Ovary (tissue), 9 donors: ENCODE measurements around the gene PCSK5. TPM values are rescaled to one million over a fixed set of nuclear protein-coding genes. Genes with fewer than 3 reads are reported as not detected.

Experiments
- DNase-seq, 5 donors: peaks; one replicate each; pipeline ENCODE4 v3.0.0-alpha.2; 2019 to 2020
- H3K27ac ChIP-seq, 2 donors: fragments of 200-600 bp; one replicate each; pipeline versions ENCODE4 v1.5.1 to v1.8.0; 2019 to 2022
- H3K27me3 ChIP-seq: fragments of 200-600 bp; one replicate; pipeline ENCODE4 v1.8.0; 2022
- H3K36me3 ChIP-seq: fragments of 200-600 bp; sonication (generic); one replicate; pipeline ENCODE4 v1.5.1; 2019
- H3K4me1 ChIP-seq: one replicate; pipeline ENCODE4 v1.8.1; 2013; ENCODE audit warnings: mild to moderate bottlenecking, moderate library complexity; ENCODE audit not compliant: insufficient read depth
- H3K4me3 ChIP-seq: fragments of 200-600 bp; sonication (generic); one replicate; pipeline ENCODE4 v1.5.1; 2017
- H3K9me3 ChIP-seq, 2 donors: fragments of 200-600 bp in 1 of 2; sonication (generic) in 1 of 2; one replicate each; pipeline versions ENCODE4 v1.5.1 to v1.8.1; 2013 to 2019; ENCODE audit warnings: mild to moderate bottlenecking in 1 of 2, moderate library complexity in 1 of 2
- EP300 ChIP-seq: sonication (generic); formaldehyde crosslinking; IDR thresholded peaks from one replicate; pipeline ENCODE4 v1.6.1; 2017; ENCODE audit warnings: antibody characterized with exemption
- POLR2A ChIP-seq: fragments of 450-650 bp; IDR thresholded peaks from one replicate; pipeline ENCODE4 v1.6.1; 2017; ENCODE audit warnings: antibody characterized with exemption, mild to moderate bottlenecking, moderate library complexity
- WGBS, 3 donors: extraction: QIAGEN DNeasy Blood & Tissue Kit in 1 of 3; methylation state at CpG; one replicate each; pipeline versions ENCODE4 v1.1.5 to v1.1.7; 2013 to 2017; 5-methylcytosine and 5-hydroxymethylcytosine counted together
- intact Hi-C, 4 donors: fragments of 100-400 bp; cut with DNase I; formaldehyde crosslinking; loops; one replicate each; pipeline versions ENCODE4 v1.11.0 to v1.15.1; 2022 to 2023
- polyA plus RNA-seq, 2 donors: library from polyadenylated mRNA; stranded (reverse); fragments of 200-250 nt in 1 of 2; fragments of 350-450 nt in 1 of 2; fragmentation: Illumina TruSeq in 1 of 2; extraction: RNeasy Lipid Tissue Mini Kit (QIAGEN cat#74804) in 1 of 2; gene quantifications; one replicate each; pipeline ENCODE4 v1.2.3, GENCODE V29; 2013 to 2014
- total RNA-seq, 7 donors: library from RNA; depleted of rRNA in 2 of 7; stranded (reverse); fragments of >200 nt in 2 of 7; fragmentation: NEBNext Ultra II Directional in 3 of 7; extraction: Animal tissue kit (Norgen Biotek cat#: 25700) in 3 of 7; gene quantifications; one replicate each; pipeline versions ENCODE4 v1.1.0 to v1.2.4, GENCODE V29; 2016 to 2023
- TF ChIP-seq, protein P1 (sequence below), 3 donors: fragments of 450-650 bp in 2 of 3; fragments of 200-600 bp in 1 of 3; IDR thresholded peaks; one replicate each; pipeline versions ENCODE4 v1.5.1 to v1.8.0; 2016 to 2022; ENCODE audit warnings: antibody characterized with exemption in 3 of 3, mild to moderate bottlenecking in 1 of 3
- donor health status: DM: no; HTN: no; CAD: no; lungs with moderate emphysema.
- donor health status: DM: no; HTN: no; CAD: no.
- donor health status: Bipolar disorder and iron deficiency.
- donor health status: DM: yes; HTN: yes; CAD: no.
- donor health status: DM: no; HTN: no; CAD: no.
- donor health status: DM: yes; HTN: yes; CAD: no.

Gene PCSK5
- total and polyA plus RNA-seq, 9 donors = 12.7 to 41.8 (median 28.3) TPM

DNA sequence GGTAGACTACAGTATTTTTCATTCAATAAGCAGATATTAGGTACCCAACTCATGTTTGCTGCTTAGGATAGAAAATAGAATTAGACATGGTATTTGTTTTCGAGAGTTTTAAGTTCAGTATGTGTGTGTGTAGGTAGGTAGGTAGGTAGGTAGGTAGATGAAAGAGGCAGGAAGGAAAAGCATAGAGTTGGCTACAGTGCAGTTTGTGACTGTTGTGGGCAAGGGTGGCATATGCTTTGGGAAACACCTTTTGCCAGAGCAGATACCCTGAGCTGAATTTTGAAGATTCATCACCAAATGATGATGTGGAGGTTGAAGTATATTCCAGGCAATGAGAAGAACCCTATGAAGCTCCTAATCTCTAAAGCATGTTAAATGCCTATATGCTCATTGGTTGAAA, 20.0 kb upstream of the PCSK5 start:
- intact Hi-C loops = no loop called here

DNA sequence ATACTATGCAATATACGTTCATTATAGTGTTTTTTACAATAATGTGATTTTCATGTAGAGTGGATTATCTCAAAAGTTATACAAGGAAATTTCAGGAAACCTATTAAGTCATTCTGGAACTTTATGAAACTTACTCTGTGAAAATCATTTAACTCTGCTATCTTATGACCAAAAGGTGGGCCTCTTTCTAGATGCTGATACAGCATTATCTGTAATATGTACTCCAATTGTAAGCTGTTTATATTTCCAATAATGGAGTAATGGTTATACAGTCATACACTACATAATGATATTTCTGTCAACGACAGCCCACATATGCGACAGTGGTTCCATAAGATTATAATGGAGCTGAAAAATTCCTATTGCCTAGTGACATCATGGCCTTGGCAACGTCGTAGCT, 18.8 kb upstream of the PCSK5 start:
- TF ChIP-seq, protein P1, sequence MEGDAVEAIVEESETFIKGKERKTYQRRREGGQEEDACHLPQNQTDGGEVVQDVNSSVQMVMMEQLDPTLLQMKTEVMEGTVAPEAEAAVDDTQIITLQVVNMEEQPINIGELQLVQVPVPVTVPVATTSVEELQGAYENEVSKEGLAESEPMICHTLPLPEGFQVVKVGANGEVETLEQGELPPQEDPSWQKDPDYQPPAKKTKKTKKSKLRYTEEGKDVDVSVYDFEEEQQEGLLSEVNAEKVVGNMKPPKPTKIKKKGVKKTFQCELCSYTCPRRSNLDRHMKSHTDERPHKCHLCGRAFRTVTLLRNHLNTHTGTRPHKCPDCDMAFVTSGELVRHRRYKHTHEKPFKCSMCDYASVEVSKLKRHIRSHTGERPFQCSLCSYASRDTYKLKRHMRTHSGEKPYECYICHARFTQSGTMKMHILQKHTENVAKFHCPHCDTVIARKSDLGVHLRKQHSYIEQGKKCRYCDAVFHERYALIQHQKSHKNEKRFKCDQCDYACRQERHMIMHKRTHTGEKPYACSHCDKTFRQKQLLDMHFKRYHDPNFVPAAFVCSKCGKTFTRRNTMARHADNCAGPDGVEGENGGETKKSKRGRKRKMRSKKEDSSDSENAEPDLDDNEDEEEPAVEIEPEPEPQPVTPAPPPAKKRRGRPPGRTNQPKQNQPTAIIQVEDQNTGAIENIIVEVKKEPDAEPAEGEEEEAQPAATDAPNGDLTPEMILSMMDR (IDR thresholded peaks at IDR 0.05) = no peak
- TF ChIP-seq POLR2A (no peak), EP300 (no peak)
- WGBS, 3 donors = 89 to 94% (median 91%) methylated on average over 5 of the region's 5 CpGs
- intact Hi-C loops = no loop called here
- no peak for DNase-seq
- no peaks in the 10 kb centered on the region for H3K36me3 ChIP-seq
- no peak overlapping the region for H3K4me3 ChIP-seq
- H3K4me1 ChIP-seq = no peaks in the 10 kb centered on the region
- no peak overlapping the region for H3K27ac ChIP-seq
- H3K9me3 ChIP-seq = no peaks in the 10 kb centered on the region
- H3K27me3 ChIP-seq = no peaks in the 10 kb centered on the region

More for the DNA sequence above, 20.0 kb upstream of the PCSK5 start:
- WGBS, 3 donors = 92 to 100% (median 97%) methylated on average over 1 of the region's 1 CpG
- no peaks in the 10 kb centered on the region for H3K9me3 ChIP-seq
- no peak overlapping the region for H3K4me3 ChIP-seq
- DNase-seq = no peak
- no peaks in the 10 kb centered on the region for H3K36me3 ChIP-seq
- H3K4me1 ChIP-seq = no peaks in the 10 kb centered on the region
- H3K27ac ChIP-seq = no peak overlapping the region
- H3K27me3 ChIP-seq = no peaks in the 10 kb centered on the region
- TF ChIP-seq, protein P1 (IDR thresholded peaks at IDR 0.05) = no peak
- no peak for TF ChIP-seq POLR2A
- no peak for TF ChIP-seq EP300

DNA sequence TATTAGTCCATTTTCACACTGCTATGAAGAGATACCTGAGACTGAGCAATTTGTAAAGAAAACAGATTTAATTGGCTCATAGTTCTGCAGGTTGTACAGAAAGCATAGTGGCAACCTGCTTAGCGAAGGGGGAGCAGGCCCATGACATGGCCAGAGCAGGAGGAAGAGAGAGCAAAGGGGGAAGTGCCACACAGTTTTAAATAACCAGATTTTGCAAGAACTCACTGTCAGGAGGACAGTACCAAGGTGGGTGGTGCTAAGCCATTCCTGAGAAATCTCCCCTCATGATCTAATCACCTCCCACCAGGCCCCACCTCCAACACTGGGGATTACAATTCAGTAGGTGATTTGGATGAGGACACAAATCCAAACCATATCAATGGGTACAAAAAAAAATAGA, 16.8 kb upstream of the PCSK5 start:
- intact Hi-C loops = no loop called here
- no peak for TF ChIP-seq EP300
- no peak for TF ChIP-seq POLR2A
- TF ChIP-seq, protein P1 (IDR thresholded peaks at IDR 0.05) = no peak

DNA sequence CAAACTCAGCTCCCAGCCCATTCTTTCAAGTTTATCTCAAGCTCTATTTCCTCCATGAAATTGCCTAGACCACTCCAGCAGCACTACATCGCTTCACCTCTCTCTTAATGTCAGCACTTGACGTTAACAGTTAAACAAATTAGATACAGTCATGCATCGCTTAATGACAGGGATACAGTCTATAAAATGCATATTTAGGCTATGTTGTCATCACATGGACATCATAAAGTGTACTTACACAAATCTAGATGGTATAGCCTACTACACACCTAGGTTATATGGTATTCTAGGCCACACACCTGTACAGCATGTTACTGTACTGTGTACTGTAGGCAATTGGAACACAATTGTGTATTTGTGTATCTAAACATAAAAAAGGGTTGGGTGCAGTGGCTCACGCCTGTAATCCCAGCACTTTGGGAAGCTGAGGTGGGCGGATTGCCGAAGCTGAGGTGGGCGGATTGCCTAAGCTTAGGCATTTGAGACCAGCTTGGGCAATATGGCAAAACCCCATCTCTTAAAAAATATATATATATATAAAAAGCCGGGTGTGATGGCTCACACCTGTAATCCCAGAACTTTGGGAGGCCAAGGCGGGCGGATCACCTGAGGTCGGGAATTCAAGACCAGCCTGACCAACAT, 13.4 kb upstream of the PCSK5 start:
- no peaks in the 10 kb centered on the region for H3K9me3 ChIP-seq
- H3K4me3 ChIP-seq = no peak overlapping the region
- TF ChIP-seq POLR2A (no peak), EP300 (no peak)
- TF ChIP-seq, protein P1 (IDR thresholded peaks at IDR 0.05) = no peak
- intact Hi-C loops = no loop called here
- H3K4me1 ChIP-seq = no peaks in the 10 kb centered on the region
- no peak for DNase-seq
- H3K27me3 ChIP-seq = no peaks in the 10 kb centered on the region
- no peaks in the 10 kb centered on the region for H3K36me3 ChIP-seq
- whole genome bisulfite sequencing, 3 donors = 87 to 95% (median 95%) methylated on average over 11 of the region's 11 CpGs
- no peak overlapping the region for H3K27ac ChIP-seq

More for the DNA sequence above, 16.8 kb upstream of the PCSK5 start:
- 97 to 100% (median 100%) methylated on average over 1 of the region's 1 CpG for WGBS, 3 donors
- Histone ChIP-seq H3K4me1 (no peaks in the 10 kb centered on the region), H3K27me3 (no peaks in the 10 kb centered on the region), H3K9me3 (no peaks in the 10 kb centered on the region), H3K4me3 (no peak overlapping the region), H3K36me3 (no peaks in the 10 kb centered on the region), H3K27ac (no peak overlapping the region)
- no peak for DNase-seq
